ENCODE measurements around the gene C1QTNF5.

The C1QTNF5 gene

DNA sequence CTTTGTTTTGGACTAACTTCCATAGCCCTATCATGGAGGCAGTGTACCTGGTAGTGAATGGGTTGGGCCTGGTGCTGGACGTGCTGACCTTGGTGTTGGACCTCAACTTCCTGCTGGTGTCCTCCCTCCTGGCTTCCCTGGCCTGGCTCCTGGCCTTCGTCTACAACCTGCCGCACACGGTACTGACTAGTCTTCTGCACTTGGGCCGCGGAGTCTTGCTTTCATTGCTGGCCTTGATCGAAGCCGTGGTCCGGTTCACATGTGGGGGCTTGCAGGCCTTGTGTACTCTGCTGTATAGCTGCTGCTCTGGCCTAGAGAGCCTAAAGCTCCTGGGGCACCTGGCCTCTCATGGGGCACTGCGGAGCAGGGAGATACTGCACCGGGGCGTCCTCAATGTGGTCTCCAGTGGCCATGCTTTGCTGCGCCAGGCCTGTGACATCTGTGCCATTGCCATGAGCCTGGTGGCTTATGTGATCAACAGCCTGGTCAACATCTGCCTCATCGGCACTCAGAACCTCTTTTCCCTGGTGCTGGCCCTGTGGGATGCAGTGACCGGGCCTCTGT, 5.5 kb downstream of the C1QTNF5 start:
- no peaks in the 10 kb centered on the region for H3K27me3 ChIP-seq (ENCODE audit: insufficient read depth, low read depth)
- H3K4me2 ChIP-seq = peak overlapping the region; percentile 64
- 0 out of 2 replicates have a peak overlapping the region, but pooled peaks have one; percentile 48 for H2AFZ ChIP-seq (ENCODE audit: low read depth)
- no peak overlapping the region for H3K27ac ChIP-seq
- no peak for TF ChIP-seq CTCF (conservative IDR thresholded peaks at IDR 0.05; ENCODE audit: low read depth, low read length)
- no peaks in the 10 kb centered on the region for H3K36me3 ChIP-seq (ENCODE audit: insufficient read depth)
- H3K79me2 ChIP-seq (ENCODE audit: insufficient read depth, low read depth) = peaks cover 6% of the 10 kb centered on the region; the same call in 1 of the 2 replicates
- H4K20me1 ChIP-seq (ENCODE audit: insufficient read depth) = no peaks in the 10 kb centered on the region
- H3K9ac ChIP-seq = peak overlapping the region; percentile 78; the same call in 1 of the 2 replicates
- no peak overlapping the region for H3K4me3 ChIP-seq (IDR thresholded peaks at IDR 0.05; ENCODE audit: insufficient read depth, low read depth, low read length)
- H3K4me1 ChIP-seq (ENCODE audit: low read depth, poor library complexity, severe bottlenecking) = no peaks in the 10 kb centered on the region

GRCh38 chr11:119334174-119334930, 6.3 kb downstream of the C1QTNF5 start, which contains the start of gene RNF26:
Gene RNF26, plus strand, starts transcription at chr11:119334527. Its CDS starts 596 bp downstream, at chr11:119335123.
- peak within 1 kb of the TSS; percentile 78; the same call in 1 of the 2 replicates for H3K9ac ChIP-seq
- H3K4me2 ChIP-seq = peak within 1 kb of the TSS; percentile 64
- peak within 1 kb of the TSS; percentile 48 for H2AFZ ChIP-seq (ENCODE audit: low read depth)
- H3K27me3 ChIP-seq (ENCODE audit: insufficient read depth, low read depth) = no peaks in the 10 kb centered on the region
- H4K20me1 ChIP-seq (ENCODE audit: insufficient read depth) = no peaks in the 10 kb centered on the region
- H3K79me2 ChIP-seq (ENCODE audit: insufficient read depth, low read depth) = peaks cover 6% of the 10 kb centered on the region; the same call in 1 of the 2 replicates
- peak within 1 kb of the TSS; percentile 28; the same call in 1 of the 2 replicates for H3K27ac ChIP-seq
- H3K4me3 ChIP-seq (IDR thresholded peaks at IDR 0.05; ENCODE audit: insufficient read depth, low read depth, low read length) = no peak within 1 kb of the TSS
- no peak for TF ChIP-seq CTCF (conservative IDR thresholded peaks at IDR 0.05; ENCODE audit: low read depth, low read length)
- H3K4me1 ChIP-seq (ENCODE audit: low read depth, poor library complexity, severe bottlenecking) = no peaks in the 10 kb centered on the region
- no peaks in the 10 kb centered on the region for H3K36me3 ChIP-seq (ENCODE audit: insufficient read depth)

GRCh38 chr11:119332111-119332765, 8.4 kb downstream of the C1QTNF5 start:
- Histone ChIP-seq H4K20me1 (ENCODE audit: insufficient read depth) (no peaks in the 10 kb centered on the region), H3K4me2 (no peak overlapping the region), H2AFZ (ENCODE audit: low read depth) (no peak overlapping the region), H3K79me2 (ENCODE audit: insufficient read depth, low read depth) (peaks cover 6% of the 10 kb centered on the region; the same call in 1 of the 2 replicates), H3K4me3 (IDR thresholded peaks at IDR 0.05; ENCODE audit: insufficient read depth, low read depth, low read length) (no peak overlapping the region), H3K4me1 (ENCODE audit: low read depth, poor library complexity, severe bottlenecking) (no peaks in the 10 kb centered on the region), H3K9ac (no peak overlapping the region), H3K36me3 (ENCODE audit: insufficient read depth) (no peaks in the 10 kb centered on the region), H3K27ac (no peak overlapping the region), H3K27me3 (ENCODE audit: insufficient read depth, low read depth) (no peaks in the 10 kb centered on the region)
- TF ChIP-seq CTCF (conservative IDR thresholded peaks at IDR 0.05; ENCODE audit: low read depth, low read length) = no peak

- H3K4me3 ChIP-seq (IDR thresholded peaks at IDR 0.05; ENCODE audit: insufficient read depth, low read depth, low read length) = no peak overlapping the region
- H3K79me2 ChIP-seq (ENCODE audit: insufficient read depth, low read depth) = peaks cover 6% of the 10 kb centered on the region; the same call in 1 of the 2 replicates
- H3K27me3 ChIP-seq (ENCODE audit: insufficient read depth, low read depth) = no peaks in the 10 kb centered on the region
- H3K9ac ChIP-seq = no peak overlapping the region
- no peak overlapping the region for H2AFZ ChIP-seq (ENCODE audit: low read depth)
- TF ChIP-seq CTCF (conservative IDR thresholded peaks at IDR 0.05; ENCODE audit: low read depth, low read length) = no peak
- no peaks in the 10 kb centered on the region for H4K20me1 ChIP-seq (ENCODE audit: insufficient read depth)
- no peak overlapping the region for H3K27ac ChIP-seq
- H3K4me1 ChIP-seq (ENCODE audit: low read depth, poor library complexity, severe bottlenecking) = no peaks in the 10 kb centered on the region
- no peak overlapping the region for H3K4me2 ChIP-seq
- no peaks in the 10 kb centered on the region for H3K36me3 ChIP-seq (ENCODE audit: insufficient read depth)
Observed at GRCh38 chr11:119330237-119330636, 10.4 kb downstream of the C1QTNF5 start.
